HT1080 (cell line): Measurements from ENCODE around the gene HMGN1. TPM values are rescaled to one million over a fixed set of nuclear protein-coding genes. Genes with fewer than 3 reads are reported as not detected.
A peak's percentile ranks its signal among the peaks of the same experiment; 100 is the strongest.

Experiments
- DNase-seq: peaks from one replicate; pipeline ENCODE4 v3.0.0-alpha.2; 2015; ENCODE audit warnings: low read depth
- total RNA-seq: library from RNA; depleted of rRNA; stranded (reverse); fragments of >200 nt; shearing (Covaris generic); gene quantifications from 2 replicates; pipeline ENCODE4 v1.2.3, GENCODE V29; 2014

The HMGN1 gene
- total RNA-seq, 1 experiment from 2014 or later = 165 TPM

DNA sequence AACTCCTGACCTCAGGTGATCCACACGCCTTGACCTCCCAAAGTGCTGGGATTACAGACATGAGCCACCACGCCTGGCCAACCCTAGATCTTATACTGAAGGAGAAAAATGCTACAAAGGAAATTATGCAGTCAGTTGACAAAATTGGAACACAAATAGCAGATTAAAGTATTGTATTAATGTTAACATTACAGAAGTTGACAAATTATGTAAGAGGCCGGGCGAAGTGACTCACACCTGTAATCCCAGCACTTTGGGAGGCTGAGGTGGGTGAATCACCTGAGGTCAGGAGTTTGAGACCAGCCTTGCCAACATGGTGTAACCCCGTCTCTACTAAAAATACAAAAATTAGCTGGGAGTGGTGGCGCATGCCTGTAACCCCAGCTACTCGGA is 21.0 kb upstream of the HMGN1 start:
- peak; percentile 15 for DNase-seq

DNA sequence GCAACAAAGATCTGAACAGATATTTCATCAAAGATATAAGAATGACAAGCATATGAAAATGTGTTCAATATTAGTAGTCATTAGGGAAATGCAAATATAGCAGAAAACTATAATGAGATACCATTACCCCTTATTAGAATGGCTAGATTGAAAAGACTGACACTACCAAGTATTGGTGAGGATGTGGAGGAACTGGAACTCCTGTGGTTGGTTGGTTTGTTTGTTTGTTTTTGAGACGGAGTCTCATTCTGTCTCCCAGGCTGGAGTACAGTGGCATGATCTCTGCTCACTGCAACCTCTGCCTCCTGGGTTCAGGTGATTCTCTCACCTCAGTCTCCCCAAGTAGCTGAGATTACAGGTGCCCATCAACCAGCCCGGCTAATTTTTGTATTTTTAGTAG is 18.9 kb upstream of the HMGN1 start:
- no peak for DNase-seq

DNA sequence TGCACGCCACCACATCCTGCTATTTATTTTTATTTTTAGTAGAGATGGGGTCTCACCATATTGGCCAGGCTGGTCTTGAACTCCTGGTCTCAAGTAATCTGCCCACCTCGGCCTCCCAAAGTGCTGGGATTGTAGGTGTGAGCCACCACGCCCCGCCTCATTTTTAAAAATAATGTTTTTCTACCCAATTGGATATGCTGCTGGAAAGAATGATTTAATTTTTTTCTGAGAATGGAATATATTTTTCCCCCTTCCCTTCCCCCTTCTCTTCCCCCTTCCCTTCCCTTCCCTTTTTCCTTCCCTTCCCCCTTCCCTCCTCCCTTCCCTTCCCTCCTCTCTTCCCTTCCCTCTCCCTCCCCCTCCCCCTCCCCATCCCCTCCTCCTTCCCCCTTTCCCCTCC is 17.7 kb upstream of the HMGN1 start:
- no peak for DNase-seq

DNA sequence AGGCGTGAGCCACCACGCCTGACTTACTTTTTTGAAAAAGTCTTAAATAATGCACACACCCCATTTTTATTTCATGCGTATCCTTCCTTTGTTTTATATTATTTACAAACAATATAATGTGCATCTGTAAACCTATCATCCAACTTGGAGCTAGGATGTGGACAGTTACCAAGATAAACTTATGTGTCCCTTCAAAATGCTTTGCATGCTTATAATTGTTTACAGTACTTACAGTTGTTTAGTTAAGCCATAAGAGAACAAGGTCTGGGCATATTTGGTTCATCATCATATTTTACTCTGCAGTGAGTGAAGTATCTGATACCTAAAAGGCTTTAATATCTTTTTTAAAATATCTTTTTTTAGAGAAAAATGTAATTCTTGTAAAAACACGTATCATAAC is 16.1 kb upstream of the HMGN1 start:
- no peak for DNase-seq

DNA sequence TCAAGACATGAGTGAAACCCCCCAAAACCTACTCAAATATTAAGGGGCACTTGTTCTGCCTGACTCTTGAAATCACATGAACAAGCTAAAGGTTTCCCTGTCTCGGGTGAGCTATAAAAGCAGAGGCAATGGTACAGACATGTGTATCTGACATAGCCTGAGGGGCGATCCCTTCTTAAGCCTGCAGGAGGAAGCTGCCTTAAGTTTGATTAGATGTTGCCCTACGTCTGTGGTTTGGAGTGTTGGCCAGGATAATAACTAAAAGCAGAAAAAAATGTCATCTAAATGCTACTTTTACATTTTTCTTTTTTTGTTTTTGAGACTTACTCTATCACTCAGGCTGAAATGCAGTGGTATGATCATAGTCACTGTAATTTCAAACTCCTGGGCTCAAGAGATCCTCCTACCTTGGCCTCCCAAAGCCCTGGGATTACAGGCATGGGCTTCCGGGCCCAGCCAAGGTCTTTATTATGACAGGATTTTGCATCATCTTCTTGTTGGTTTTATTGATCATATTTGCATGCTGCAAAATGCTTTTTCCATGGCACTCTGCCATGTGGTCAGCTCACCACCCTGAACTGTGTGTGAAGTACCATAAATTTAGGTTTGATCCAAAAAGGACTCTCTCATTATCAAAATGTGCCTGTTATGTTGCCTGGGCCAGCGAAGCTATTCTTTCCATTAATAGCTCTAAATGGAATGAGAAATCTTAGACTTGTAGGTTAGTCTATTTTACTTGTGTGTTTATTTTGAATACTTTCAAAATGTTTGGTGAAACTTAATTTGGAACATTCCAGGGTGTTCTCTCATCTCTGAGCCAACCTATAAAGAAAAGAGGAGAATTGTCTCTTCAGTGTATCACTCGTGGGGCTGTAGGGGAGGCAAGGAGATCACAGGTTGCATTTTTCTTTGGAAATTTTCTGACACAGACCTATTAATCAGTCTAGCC is 15.0 kb upstream of the HMGN1 start:
- no peak for DNase-seq

DNA sequence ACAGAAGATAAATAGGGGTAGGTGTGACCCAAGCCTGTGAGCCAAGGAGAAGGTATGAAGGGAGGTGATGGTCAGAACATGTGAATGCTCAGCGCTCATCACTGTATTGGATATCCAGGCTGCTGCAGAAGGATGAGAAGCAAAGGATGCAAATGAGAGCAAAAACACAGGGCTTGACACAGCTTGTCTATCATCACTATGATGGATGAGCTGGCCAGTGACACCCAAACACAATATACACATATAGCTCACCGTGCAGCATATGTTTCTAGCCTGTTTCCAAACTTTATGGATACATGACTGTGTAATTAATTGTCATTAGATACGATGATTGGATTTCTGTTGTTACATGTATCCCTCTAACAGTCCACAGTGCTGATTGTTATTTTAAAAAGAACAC is 13.8 kb upstream of the HMGN1 start:
- no peak for DNase-seq

DNA sequence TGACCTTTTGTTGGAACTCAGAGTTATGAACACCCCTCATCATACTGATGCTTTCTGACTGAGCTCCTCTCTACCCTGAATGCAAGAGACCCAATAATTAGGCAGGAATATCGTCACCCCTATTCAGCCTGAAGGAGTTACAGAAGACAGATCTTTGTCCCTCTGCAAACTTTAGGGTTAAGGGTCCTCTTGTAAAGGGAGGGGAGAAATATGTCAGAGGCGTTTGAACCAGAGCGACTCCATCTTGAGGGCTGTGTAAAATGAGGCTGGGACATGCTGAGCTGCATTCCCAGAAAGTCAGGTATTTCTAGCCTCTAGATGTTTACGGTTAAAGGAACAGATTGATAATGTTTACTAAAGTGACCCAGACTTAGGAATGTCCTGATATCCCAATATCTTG is 10.5 kb upstream of the HMGN1 start:
- DNase-seq = no peak

DNA sequence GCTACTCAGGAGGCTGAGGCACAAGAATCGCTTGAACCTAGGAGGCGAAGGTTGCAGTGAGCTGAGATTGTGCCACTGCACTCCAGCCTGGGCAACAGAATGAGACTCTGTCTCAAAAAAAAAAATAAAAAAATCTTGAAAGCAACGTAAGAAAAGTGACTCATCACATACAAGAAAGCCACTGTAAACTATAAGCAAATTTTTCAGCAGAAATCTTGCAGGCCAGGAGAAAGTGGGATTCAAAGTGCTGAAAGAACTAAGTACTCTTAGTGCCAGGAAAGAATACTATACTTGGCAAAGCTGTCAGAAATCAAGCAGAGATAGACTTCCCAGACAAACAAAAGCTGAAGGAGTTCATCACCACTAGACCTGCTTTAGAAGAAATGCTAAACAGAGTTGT is 4.4 kb upstream of the HMGN1 start:
- DNase-seq = peak; percentile 36

DNA sequence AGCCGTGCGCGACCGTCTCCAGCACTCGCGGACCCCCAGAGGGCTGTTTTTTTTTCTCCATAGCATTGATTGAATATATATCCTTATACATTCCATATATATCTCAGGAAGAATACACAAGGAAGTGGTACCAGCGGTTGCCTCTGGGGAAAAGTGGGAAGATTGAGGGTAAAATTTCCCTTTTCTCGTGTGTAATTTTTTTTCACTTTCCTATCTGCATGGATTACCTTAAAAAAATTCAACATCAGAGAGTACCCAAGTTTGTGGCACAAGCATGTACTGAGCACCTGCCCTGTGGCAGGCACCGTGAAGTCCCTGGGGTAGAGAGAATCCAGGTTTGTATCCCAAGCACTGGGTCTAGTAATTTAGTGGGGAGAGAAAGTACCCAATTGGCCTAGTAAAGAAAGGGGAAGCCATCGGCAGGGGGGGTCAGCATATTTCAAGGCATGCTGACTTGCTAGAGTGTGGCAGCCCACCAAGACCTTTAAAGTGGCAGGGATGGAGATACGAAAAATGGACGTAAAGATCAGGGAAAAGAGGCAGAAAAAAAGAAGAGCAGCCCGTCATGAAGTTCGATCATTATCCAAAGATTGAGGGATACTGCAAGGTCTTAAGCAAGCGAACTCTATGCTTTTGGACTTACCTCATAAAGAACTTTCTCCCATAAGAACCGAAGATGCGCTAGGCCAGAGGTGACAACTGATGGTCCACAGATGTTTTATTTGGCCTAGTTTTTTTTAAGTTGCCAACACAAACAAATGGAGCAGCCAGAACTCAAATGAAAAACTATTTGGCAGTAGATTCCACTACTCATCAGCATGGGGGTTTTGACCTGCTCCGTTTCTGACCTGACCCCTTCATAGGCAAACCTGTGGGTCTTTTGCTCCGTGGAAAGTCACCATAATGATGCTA is 1.5 kb upstream of the HMGN1 start:
- no peak for DNase-seq

DNA sequence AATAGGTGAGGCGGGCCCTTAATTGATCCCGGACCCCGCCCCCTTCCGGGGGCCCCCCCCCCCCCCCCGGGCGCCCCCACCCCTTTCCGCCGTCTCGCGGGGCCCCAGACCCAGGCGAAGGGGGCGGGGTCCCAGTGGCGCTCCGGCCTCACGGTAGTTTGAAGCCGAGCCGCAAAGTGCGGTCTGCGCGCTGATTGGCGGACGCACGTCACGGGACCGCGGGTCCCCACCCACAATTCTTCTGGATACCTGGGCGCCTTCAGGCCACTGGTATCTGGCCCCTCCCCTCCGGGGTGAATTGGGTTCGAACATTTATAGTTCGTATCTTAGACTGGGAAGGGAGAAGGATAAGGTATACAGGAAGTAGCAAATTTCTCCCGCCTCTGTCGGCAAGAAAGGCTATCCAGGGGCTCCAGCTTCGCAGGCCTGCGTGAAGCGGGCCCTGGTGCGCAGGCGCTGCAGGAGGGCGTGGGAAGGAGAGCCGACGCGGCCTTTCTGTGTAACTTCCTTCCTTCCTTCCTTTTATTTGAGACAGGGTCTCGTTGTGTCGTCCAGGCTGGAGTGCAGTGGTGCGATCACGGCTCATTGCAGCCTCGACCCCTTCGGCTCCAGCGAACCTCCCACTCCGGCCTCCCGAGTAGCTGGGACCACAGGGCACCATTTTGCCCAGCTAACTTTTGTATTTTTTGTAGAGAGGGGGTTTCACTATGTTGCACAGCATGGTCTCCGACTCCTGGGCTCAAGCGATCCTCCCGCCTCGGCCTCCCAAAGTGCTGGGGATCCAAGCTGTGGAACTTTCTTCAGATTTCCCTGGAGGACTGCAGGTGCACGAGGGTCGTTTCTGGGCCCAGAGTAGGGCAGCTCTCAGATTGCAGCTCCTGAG is 564 bp upstream of the HMGN1 start:
- DNase-seq = peak; percentile 74

DNA sequence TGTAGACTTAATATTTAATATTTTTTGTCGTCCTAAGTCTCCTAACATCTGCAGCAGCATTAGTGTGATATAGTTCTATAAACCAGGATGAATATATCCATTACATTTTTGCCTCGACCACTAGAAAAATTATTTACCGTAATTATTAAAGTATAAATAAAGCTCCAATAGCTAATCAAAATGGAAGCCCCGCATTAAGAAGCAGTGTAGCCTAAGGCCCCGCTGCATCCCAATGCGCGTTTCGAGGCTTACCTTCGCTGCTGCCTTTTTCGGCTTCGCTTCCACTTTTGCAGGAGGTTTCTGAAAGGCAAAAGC is 891 bp downstream of the HMGN1 start:
- no peak for DNase-seq

DNA sequence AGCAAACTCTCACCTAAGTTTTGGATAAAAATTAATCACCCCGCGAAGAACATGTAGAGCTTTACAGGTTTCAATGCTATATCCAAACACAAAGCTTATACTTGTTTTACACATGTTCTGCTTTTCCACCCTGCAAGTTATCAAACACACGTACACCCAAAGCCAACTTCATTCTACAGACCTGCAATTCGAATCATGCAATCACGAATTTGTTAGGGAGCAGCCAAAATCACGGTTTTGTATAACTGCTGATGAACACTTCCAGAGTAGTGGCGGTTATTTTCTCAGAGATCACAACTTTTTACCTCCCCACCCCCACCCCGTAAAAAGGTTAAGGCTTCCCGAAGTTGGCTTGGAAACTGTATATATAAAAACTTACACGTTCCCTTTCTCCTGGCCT is 1.4 kb downstream of the HMGN1 start:
- no peak for DNase-seq

DNA sequence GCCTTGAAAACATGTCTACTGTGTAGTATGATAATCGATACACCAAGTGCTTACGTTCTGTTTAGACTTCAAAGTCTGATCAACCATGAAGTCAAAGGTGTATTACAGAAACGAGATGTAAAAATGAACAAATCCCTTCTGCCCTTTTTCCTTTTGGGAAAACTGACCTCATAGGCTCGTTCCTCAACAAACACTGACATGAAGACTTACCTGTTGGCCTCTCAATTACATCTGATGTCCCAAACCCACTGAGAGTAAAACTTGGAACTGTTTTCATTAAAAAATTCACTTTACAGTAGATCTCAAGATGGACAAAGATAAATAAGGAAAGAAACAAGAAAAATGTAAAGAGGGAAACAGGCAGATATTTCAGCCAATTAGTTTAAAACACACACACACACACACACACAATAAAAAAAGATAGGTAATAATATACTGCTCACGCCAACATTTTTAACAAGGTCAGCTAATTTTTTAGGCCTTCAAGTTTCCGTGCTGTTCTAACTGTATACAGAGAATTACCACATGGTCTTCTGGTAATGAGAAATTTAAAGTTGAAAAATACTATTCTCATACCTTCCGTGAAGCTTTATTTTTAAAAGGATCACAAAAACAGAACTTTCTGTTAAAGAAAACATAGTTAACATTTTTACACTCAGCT is 2.1 kb downstream of the HMGN1 start:
- no peak for DNase-seq

DNA sequence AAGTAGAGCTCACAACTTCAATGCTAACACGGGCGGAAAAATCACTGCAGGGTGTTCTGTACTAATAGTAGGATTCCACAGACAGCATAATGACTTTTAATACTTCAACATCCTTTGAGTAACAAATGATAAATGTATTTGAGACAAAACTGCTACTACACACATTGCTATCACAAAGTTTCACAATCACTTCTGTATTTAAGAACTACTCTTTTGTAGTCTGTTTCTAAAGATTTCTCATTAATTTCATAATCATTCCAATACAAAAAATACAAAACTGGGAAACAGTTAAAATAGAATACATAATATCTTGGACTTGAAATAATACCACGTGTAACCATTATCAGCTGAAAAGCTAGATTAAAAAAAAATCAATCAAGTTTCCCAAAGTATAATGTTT is 2.7 kb downstream of the HMGN1 start:
- DNase-seq = no peak

DNA sequence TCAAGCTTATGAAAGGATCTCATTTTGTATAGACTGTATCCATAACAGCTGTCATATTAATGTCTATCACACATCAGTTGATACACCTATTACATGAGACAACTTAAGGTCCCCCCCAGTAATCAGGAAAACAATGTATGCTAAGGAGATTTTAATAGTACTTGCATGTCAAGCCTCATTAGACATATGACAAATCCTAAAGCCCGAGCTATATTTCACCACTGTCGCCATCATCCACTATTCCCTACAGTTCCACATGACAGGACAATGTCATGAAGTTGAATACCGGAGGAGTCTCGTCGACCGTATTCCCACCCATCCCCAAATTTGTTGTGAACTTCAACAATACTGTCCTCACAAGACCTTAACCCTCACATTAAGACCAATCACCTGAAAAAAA is 3.4 kb downstream of the HMGN1 start:
- no peak for DNase-seq

DNA sequence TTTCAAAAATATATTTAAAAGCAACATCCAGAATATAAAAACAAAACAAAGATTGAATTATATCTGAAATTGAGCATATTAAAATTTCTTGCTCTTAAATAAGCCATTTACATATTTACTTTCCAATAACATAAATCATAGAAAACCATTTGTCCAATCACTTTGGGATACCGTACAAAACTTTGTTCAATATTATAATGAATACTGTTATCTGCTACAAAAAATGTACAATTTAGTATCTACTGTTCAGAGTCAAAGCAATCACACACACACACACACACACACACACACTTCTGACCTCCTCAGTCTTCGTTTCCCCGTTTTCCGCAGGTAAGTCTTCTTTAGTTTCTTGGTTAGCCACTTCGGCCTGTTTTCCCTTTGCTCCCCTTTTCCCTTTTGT is 4.0 kb downstream of the HMGN1 start:
- no peak for DNase-seq

DNA sequence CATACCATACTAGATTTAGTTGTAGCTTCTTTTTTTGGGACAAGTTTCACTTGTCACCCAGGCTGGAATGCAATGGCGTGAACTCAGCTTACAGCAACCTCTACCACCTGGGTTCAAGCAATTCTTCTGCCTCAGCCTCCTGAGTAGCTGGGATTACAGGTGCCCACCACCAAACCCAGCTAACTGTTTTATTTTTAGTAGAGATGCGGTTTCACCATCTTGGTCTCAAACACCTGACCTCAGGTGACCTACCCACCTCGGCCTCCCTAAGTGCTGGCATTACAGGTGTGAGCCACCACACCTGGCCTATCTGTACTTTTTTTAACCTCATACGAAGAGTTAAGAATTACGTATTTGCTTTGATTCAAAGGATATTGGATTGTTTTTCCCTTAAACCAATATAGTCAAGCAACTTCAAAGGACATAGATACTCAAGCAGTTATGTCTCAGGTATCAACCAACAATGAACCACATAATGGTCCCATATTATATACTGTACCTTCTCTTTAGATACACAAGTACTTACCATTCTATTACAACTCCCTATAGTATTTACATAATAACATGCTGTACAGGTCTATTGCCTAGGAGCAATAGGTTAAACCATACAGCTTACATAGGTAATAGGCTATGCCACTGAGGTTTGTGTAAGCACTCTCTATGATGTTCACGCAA is 7.5 kb downstream of the HMGN1 start:
- DNase-seq = no peak

DNA sequence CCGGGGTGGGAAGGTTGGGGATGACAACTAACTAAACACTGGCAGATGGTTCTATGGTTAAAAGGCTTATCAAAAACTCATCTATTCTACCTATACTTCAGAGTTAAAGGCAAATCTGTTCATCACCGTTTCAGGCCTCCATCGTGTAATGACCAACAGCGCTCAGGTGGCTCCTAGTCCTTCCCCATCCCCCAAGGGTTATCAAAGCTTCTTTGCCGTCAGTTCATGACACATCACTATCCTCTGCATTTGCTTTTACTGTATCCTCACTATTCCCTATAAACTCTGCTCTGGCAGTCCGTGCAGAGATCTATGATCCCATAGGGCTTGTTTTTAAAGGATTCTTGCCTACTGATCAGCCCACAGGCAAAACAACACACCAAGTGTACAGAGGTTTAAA is 8.2 kb downstream of the HMGN1 start:
- DNase-seq = no peak

DNA sequence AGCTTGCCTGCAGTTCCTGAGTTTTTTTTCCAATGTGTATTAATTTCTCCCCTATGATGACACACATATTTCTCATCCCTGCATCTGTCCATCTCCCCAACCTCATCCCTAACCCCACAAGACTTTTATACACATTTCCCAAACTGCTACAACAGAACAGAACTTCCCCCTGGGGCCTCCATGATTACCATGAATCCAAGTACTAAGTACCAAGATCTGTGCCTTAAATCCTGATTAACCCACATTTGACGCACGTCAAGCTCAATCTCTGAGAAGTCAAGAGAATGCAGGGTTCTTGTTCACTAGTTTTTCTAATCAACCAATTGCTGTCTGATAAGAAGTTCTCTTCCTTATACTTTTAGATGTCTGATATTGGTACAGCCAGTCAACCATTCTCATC is 9.7 kb downstream of the HMGN1 start:
- DNase-seq = no peak

DNA sequence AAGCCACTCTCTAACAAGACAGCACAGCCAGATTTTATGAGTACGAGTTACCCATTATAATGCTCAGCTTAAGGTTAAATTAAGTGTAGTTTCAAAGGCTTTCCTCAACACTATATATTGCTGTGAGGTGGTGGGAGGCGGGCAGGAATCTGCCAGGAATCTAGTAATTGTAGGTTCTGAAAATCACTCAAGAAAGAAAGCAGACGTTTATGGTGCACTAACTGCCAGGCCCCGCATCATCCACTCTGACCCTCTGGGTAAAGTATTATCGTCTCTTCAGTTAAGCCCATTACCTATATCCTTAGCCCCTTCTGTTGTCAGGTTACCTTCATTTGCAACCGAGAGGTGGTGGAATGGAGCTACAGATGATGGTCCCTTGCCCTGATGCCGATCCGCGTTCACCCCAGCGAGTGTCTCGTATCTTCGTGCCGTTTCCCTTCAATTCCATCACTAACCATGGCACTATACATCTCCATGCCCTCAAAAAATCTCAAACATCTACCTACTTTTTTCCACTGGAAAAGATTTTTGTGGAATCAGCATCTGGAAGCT is 12.4 kb downstream of the HMGN1 start:
- DNase-seq = no peak
